GM12865 (cell line): ENCODE measurements around the gene CLVS2.

Source experiments
- DNase-seq: peaks from one replicate; pipeline ENCODE4 v3.0.0; 2010; ENCODE audit warnings: low read depth
- H3K4me3 ChIP-seq: 2 replicates; pipeline ENCODE4 v1.5.1; 2011; ENCODE audit warnings: mild to moderate bottlenecking, low read depth, low read length, control low read depth
- TF ChIP-seq, protein P1 (sequence below): IDR thresholded peaks from 2 replicates; pipeline ENCODE4 v1.5.1; 2011; ENCODE audit warnings: low read length, control low read depth, low read depth, inconsistent platforms; ENCODE audit not compliant: insufficient read depth; ENCODE audit errors: missing control alignments

CLVS2 gene

DNA sequence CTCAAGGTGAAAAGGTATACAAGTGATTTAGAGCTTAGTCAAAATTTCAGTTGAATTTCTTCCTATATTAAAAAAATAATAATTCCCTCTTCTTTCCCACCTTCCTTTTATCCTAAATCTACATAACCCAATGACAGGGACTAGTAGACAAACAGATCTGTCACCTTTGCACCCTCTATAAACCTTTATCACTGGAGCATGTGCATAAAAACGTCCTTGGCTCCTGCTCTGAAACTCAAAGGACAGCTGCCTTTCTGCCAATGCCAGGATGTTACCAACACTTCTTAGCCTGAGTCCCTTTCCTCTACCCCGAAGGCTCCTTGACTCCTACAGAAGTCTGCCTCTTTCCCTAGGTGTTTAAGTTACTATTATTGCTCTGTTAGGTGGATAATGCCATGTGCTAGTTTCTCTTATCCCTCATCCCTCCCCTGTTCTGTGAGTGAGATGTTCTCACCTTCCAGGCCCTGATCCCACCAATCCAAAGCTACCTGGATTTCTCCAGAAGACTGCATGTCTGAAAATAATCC lies 4.3 kb downstream of the CLVS2 start:
- TF ChIP-seq, protein P1, sequence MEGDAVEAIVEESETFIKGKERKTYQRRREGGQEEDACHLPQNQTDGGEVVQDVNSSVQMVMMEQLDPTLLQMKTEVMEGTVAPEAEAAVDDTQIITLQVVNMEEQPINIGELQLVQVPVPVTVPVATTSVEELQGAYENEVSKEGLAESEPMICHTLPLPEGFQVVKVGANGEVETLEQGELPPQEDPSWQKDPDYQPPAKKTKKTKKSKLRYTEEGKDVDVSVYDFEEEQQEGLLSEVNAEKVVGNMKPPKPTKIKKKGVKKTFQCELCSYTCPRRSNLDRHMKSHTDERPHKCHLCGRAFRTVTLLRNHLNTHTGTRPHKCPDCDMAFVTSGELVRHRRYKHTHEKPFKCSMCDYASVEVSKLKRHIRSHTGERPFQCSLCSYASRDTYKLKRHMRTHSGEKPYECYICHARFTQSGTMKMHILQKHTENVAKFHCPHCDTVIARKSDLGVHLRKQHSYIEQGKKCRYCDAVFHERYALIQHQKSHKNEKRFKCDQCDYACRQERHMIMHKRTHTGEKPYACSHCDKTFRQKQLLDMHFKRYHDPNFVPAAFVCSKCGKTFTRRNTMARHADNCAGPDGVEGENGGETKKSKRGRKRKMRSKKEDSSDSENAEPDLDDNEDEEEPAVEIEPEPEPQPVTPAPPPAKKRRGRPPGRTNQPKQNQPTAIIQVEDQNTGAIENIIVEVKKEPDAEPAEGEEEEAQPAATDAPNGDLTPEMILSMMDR: no peak
- H3K4me3 ChIP-seq: no peak overlapping the region
- DNase-seq: no peak

DNA sequence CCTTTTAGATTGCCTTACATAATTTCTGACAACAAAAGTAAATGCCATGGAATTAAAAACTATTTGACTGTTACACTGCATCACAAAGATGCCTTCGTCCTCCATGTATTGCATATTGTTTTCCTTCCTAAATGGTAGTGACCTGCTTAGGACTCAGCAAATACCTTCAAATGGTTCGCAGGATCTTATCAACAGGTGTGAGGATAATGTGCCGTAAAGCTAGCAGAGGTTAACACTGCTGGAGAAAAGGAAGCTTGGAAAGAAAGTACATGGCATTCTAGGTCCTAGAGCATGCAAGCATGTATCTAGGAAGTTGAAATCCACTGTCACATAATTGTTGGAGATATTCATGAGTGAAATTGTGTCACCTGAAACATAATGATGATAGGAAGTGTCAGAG lies 5.5 kb downstream of the CLVS2 start:
- no peak for DNase-seq
- H3K4me3 ChIP-seq: no peak overlapping the region
- TF ChIP-seq, protein P1: no peak

DNA sequence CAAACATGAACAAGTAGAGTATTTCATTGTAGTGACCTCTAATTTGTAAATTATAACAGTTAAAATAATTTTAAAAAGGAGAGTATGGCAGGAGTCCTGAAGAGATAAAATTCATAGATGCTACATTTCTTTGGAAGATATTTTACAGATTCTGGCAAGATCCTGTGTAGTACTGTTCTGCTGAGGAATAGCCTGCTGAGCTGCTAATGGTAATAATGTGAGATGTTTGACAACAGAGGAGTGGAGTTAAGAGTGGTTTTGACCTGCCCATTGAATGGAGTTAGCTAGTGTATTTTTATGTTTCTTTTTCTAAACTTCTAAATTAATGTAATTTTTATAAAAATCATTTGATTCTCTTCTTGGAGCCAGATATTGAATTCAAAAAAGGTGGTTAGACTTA lies 11.8 kb downstream of the CLVS2 start:
- no peak overlapping the region for H3K4me3 ChIP-seq
- no peak for DNase-seq
- TF ChIP-seq, protein P1: no peak

DNA sequence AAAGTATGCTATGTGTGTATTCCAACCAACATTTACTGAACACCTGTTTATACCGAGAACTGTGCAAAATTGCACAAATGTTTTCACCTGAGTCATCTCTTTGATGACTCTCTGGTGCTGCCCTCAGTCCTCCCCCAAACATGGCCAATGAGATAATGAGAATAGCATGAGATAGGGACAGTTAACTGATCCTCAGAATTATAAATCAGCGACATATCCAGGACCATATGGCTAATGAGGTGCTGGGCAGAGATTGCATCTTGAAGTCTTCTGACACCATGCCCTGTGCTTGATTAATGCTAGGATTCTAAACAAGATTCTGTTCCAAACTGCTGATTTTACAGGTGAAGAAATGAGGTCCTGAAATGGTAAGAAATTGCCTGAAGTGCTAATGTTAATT lies 13.0 kb downstream of the CLVS2 start:
- no peak for DNase-seq
- H3K4me3 ChIP-seq: no peak overlapping the region

DNA sequence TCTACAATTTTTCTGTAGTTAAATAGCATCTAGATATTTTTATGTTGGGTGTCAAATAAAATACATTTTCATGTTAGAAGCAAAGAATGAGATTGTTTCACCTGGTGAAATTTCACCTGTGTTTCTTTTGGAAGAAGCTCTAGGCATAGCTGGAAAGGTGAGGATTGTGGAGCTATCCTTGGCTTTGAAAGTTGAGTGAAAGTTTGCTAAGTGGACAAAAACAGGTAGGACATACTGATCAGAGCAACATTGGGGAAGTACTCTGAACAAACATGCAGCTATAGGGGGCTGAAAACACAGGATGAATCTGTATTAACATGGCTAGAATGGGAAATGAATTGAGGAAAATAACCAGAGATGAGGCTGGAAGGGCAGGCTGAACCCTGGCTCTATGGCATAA lies 18.8 kb downstream of the CLVS2 start:
- TF ChIP-seq, protein P1: no peak
- no peak overlapping the region for H3K4me3 ChIP-seq
- DNase-seq: no peak

More for the DNA sequence above, 13.0 kb downstream of the CLVS2 start:
- TF ChIP-seq, protein P1: no peak

DNA sequence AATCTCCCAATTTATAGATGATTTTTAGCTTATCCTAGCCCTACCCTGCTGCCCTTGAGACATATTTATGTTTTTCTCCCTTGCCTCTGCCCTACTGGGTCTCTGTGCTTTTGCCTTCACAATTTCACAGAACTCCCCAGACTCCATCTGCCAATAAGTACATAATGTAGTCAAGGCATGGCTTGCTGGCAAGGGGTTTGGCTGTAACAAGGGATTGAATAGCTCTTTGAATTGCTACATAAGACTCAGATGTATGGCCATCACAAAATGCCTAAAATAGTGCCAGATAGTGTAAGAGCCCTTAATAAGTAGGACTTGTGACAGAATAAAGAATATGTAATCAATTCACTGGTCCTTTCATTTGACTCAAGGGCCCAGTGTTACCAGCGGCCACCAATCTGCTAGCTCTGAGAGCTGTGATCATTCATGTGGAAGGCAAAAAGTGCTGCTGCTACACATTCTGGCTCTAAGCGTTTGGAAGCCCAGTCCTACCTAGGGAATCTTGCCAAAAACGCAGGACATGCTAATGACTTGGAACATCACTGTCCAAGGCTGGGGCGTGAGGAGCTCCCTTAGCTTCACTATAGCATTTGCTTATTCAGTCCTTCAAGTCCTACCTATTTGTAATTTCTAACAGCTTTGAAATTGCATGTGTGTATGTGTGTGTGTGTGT lies 20.5 kb downstream of the CLVS2 start:
- TF ChIP-seq, protein P1: no peak
- no peak overlapping the region for H3K4me3 ChIP-seq
- DNase-seq: no peak
